GM19023 (cell line): ENCODE results near the gene ADD2.
"Not testable (repeated sequence)": the region's sequence is repeated elsewhere in the genome, so short reads cannot be mapped to it uniquely, and the experiment has no call there.

Source experiments
- ATAC-seq: cut with Tn5 transposase; IDR thresholded peaks from one replicate; pipeline ENCODE4 v1.9.1; 2021; ENCODE audit warnings: mild to moderate bottlenecking, moderate library complexity; ENCODE audit not compliant: unreplicated experiment

Gene ADD2

DNA sequence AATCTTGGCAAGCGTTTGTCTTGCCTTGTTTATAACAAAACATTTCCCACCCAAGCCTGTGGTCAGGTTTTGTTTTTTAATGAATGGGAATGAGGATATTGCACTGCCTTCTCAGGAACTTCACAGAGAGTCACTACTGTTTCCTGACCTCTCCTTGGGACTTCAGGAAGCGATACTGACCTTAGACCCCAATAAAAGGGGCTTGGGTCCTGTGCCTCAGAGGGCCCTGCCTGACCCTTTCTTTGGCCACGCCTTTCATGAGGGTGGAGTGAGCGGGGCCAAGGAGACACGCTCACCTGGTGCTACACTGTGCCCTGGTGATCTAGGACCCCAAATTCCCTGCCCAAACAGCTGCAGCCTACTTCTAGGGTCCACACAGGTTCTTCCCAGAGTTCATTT, 121.6 kb downstream of the ADD2 start:
- no peak for ATAC-seq

DNA sequence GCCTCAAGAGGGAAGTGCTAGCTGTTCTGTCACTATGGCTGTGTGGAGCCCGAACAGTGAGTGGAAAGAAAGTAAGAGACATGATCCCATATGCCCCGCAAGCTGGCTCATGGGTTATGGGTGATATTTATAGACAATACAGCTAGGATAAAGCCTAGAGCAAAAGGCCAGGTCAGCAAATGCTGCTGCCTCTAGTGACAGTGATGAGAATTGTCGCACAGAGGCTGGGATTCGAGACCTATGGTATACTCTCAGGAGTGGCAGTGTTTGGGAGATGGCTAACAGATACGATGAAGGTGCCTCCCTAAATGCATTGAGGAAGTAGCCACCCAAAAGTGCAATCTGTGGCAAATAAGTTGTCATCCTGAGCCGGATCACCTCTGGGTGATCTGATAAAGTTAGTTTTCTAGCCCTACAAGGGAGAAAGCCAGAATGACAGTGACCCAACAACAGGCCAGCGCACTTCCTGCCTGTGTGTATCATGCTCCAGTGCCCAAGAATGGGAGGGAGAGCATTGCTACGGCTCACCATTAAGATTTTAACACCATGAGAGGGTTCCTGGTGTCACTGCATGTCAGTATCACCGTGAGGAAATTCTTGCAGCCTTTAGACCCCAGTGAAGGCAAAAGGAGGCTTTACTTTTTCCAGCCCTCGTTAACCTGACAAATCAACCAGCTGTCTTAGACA, 122.1 kb downstream of the ADD2 start:
- no peak for ATAC-seq

DNA sequence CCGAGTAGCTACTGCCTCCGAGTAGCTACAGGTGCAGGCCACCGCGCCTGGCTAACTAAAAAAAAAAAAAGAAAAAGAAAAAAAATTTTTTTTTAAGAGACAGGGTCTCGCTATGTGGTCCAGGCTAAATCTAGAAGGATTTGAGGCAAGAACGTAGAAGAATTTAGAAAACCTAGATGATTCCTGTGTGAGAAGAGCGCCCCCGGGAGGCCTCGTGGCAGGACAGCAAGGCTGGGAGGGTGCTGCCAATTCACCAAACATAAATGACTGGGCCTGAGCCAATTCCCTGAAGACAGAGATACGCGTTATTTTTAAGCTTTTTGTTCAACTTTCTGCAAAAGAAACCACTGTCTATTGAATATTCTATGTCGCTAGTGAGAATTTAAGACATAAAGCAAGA, 124.3 kb downstream of the ADD2 start:
- ATAC-seq = no peak

DNA sequence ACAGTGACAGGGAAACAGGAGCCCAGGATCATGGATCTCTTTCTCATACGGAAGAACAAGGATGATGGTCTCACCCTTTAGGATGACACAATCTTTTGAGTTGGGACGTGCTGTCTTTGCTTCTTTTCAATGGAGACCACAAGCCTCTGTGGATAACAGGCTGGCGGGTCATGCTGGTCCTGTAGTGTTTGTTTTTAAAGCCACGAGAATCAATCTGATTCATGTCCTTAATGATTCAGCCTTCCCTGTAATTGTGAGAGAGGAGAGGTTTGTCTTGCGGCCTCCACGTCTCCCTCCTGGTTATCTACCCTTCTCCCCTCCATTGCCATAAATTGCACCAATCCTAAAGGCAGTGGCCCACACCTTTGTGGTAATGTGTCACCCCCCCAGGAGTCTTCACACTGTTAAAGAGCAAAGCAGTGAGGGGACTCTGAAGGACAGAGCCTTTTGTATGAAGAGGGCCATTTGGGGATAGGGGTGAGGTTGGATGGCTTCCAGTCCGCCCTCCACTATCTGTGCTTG, 126.7 kb downstream of the ADD2 start:
- ATAC-seq = no peak

DNA sequence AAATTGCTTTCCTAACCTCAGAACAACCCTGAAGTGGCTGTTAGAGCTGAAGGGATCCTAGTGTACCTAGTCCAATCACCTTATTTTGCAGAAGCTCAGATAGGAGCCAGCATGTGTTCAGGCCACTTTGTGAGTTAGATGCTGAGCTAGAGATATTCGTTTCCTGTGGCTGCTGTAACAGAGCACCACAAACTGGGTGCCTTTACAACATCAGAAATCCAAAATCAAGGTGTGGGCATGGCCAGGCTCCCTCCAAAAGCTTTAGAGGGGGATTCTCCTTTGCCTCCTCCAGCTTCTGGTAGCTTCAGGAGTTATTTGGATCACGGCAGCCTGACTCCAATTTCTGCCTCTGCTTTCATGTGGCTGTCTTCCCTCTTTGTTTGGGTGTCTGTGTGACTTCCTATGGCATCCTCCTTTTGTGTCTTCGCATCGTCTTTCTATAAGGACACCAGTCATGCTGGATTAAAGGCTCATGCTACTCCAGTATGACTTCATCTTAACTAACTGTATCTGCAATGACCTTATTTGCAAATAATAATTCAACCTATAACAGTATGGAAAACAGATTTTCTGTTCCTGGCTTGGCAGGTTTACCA, 128.1 kb downstream of the ADD2 start:
- no peak for ATAC-seq

DNA sequence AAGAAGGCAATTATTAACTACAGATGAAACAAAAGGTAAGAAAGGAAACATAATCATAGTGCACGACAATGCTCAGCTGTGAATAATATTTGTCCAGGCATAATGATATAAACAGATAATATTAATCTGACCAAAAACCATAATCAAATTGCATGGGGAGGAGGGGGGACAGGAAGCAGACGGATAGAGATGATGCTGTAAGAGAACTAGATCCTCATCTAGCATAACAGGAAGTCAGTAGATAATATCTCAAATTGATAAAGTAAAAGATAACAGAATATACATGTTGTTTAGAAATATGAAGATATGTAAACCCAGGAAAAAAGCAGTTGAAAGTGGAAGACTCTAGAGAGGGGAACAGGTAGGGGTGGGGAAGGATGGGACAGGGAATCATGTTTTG, 129.4 kb downstream of the ADD2 start:
- ATAC-seq = no peak

DNA sequence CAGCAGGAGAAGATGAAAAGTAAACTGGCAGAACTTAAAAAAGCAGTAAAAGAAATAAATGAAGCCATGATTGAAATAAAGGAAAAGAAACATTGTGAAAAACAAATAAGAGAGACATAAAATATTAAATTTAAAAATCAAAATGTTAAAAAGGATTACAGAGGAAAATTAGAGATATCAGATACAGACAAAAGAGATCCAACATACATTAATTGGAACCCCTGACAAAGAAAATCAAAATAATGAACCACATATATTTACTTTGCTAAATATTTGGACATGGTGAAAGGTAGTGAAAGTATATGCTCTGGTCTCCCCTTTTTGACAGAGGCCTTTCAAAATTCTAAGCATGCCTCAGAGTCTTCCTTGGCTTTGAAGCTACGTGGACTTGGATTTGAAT, 134.5 kb downstream of the ADD2 start:
- ATAC-seq = no peak

DNA sequence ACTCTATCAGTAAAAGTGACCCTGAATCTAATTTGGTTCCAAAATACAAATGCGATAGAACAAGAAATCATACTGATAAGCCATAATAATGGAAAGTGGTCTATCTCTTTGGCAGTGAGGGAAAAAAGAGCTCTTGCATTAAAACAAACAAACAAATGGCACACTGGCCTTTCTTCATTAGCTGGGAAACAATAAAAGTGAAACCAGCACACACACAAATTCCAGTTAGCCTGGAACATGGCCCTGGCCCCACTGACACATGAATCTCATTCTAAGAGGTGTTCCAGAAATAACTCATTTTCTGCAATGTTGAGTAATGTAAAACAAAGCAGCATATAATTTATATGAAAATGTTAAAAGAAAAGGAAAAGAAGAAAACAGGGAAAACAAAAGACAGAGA, 135.0 kb downstream of the ADD2 start:
- ATAC-seq = no peak

DNA sequence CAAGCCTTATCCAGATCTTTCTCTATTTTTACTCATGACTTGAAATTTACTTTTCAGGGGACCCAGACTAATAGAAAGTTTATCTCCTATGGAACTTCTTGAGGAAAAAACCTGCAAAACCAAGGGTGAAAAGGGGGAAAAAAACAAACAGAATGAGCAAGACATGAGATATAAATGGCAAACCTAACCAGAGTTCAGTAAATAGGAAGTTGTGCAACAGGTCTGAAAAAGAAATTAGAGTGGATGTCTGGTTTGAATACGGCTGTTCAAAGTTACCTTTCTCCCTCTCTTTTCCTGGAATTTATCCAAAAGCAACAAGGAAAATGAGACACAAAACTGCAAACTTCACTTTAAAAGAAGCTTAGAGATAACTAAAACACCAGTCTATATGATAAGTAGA, 135.6 kb downstream of the ADD2 start:
- ATAC-seq = no peak

DNA sequence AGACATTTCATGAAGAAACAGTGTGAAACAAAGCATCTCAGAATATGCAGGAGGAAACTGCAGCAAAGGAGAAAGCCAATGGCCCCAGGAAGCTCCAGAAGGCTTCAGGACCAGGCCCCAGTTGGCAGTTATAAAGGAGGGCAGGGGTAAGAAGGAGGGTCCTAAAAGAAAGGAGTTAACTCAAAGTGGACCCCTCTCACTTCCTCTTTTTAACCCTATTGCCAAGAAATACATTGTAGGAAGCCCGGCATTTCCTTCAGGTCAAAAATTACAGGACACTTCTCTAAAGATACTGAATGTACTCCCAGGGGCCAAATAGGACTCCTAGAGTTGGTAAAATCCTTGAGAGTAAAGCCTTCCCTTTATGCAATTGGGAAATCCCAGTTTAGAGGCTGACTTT, 137.2 kb downstream of the ADD2 start:
- no peak for ATAC-seq

DNA sequence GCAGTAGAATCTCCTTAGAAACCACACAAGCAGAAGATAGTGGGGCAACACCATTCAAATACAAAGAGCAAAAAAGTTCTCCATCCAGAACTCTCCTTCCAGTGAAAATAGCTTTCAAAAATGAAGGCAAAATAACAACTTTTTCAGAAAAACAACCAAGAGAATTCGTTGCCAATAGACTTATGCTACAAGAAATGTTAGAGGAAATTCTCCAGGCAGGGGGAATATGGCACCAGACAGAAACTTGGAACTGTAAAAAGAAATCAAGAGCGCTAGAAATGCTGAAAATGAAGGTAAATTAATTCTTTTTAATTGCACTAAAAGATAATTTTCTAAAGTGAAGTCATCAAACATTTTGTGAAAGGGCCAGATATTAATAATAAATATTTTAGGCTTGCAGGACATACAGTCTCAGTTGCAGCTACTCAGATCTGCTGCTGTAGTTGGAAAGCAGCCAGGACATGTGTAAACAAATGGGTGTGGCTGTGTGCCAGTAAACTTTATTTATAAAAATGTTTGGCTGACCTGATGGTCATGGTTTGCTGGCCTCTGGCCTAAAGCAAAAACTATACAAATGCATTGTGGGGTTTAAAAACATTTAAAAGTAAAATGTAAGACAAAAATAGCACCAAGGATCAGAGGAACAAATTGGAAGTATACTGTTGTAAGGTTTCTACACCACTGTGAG, 140.6 kb downstream of the ADD2 start:
- ATAC-seq = no peak

DNA sequence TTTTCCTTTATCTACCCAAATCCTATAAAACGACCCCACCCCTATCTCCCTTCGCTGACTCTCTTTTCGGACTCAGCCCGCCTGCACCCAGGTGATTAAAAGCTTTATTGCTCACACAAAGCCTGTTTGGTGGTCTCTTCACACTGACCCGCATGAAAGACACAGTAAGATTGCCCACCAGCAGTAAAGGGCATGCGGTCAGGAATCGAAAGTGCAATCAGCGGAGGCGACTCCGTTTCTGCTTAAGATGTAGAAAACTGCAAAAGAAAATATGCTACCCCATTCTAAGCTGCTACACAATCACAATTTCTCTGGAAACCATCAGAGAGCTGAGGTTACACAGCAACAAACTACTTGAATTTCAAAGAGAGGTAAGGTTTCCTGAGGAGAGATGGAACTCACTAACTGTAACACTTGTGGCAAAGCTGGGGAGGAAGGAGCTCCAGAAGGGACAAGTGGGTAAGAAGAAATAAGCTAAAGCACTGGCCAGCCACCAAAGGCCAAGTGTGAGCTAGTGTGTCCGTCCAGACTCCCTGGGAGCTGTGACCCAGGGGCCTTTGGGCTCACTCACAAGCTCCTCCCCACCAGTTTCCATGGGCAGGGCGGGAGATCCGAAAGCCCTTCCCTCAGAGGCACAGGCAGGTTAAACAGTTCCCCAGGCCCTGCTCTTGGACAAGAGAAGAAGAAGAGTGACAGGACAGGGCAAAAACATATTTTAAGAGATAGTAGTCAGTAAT, 141.6 kb downstream of the ADD2 start:
- ATAC-seq = no peak

DNA sequence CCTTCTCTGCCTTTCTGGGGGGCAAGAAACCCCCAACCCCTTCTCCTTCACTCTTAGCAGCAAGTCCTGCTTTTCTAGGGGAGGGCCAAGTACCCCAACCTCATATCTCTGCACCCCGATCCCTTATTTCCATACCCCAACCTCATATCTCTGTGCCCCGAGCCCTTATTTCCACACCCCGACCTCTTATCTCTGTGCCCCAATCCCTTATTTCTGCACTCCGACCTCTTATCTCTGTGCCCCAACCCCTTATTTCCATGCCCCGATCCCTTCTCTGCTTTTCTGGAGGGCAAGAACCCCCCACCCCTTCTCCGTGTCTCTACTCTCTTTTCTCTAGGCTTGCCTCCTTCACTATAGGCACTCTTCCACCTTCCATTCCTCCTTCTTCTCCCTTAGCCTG, 146.5 kb downstream of the ADD2 start:
- ATAC-seq = not testable (repeated sequence)

DNA sequence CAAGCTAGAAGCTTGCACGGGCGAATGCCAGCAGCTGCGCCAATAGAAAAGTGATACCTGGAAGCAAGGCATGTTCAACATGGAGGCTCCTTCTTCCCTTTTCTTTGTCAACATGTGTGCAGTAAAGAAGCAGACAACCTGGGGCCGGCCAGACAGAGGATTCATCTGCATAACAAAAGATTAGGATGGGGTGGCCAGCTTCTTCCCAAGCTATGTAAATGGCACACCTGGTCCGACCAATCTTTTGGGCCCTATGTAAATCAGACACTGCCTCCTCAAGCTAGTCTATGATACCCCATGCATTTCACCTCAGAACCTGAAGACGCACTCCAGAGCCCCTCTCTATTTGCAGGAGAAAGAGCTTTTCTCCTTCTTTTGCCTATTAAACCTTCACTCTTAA, 148.0 kb downstream of the ADD2 start:
- no peak for ATAC-seq

DNA sequence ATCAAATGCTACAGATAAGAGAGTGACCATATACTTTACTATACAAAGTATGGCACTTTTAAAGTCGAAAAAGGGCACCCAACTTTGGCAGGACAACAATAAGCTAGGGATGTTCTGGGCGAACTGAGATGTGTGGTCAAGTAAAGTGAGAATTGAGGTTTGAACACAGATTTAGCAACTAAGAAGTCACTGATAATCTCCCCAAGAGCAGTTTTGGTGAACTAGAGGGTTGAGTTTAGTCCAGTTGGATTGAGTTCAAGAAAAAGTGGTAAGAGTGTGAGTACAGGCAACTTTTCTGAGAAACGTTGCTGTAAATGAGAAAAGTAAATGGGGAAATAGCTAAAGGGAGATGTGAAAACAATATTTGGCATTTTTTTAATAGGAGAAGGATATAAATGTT, 148.8 kb downstream of the ADD2 start:
- ATAC-seq = no peak

DNA sequence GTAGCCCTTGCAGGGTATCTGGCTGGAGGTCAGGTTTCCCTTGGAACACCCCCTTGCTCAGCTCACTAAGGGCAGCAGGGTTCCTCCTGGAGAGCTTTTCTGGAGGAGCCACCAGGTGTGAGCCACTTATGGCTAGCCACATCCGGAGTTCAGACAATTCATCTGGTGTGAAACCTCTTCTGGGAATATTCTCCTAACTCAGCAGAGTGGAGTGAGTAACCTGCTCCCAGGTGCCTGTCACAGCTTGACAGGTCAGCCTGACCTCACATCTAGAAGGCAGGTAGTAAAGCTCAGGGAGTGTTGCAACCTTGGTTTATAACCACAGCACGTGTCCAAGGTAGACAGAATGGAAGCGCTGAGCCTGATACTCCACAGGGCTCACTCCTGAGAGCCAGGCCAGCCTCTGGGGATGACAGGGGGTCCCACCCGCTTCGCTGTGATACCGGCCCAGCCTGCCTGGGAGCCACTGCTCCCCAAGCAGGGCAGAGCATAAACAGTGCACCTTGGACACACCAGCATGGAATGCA, 151.8 kb downstream of the ADD2 start:
- no peak for ATAC-seq

DNA sequence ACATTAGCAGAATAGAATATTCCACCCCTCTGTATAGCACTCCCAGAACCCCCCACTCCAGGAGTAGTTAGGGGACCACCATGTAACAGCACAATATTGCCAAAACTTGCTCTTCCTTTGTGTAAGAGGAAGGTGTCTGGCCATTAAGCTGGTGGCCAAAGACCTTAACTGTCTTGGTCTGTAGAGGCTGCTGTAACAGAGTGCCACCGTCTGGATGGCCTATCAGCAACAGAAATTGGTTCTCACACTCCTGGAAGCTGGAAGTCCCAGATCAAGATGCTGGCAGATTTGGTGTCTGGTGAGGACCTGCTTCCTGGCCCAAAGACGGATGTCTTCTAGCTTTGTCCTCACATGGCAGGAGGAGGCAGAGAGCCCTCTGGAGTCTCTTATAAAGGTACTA, 152.8 kb downstream of the ADD2 start:
- ATAC-seq = no peak

DNA sequence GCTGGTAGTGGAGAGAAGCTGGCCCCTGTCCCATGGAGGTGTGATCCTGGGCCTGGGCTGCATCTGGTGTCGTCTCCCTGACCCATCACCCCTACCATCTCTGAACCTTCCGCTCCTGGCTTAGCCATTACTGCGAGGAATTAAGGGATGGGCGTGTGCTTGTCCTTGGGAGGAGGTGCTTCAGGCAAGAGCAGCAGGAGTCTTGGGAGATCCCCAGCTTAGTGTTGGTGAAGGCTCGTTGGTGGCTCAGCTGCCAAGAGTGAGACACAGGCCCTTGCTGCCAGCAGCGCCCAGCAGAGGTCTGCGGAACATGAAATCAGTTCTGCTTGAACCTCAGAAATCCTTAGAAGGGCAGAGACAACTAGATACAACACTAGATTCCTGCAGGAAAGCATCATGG, 154.5 kb downstream of the ADD2 start:
- no peak for ATAC-seq

DNA sequence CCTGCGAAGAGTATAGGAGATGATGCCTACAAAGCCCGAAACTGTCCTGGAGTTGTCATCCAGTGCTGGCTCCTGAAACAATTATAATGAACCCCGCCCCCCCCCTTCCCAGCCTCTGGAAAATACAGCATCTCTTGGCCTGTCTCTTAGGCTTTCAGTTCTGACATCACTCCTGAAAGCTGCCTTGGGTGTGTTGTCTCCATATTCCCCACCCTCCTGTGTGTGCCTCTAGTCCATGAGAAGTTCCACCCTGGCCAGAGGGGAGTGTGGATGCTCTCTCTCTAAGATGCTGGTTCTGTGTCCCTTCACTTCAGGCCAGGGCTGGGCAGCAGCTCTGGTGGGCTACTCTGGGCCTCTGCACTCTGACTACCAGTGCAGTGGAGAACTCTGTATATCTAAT, 155.4 kb downstream of the ADD2 start:
- no peak for ATAC-seq

DNA sequence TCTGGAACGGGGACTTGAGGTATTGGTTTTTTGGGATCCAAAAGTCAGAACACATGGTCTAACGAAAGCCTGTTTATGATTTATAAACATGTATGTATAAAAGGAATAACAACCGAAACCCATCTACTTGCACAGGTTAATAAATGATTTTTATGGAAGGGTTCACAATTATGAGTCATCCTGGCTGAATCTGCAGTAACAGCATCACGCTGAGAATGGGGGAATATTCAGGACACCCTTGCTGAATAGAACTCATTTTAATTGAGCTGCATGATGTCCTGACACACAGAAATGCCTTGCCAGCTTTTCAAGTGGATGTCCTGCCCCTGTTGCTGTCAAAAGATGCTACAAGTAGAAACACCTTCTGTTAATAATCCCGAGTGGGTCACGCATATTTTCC, 159.6 kb downstream of the ADD2 start:
- no peak for ATAC-seq

DNA sequence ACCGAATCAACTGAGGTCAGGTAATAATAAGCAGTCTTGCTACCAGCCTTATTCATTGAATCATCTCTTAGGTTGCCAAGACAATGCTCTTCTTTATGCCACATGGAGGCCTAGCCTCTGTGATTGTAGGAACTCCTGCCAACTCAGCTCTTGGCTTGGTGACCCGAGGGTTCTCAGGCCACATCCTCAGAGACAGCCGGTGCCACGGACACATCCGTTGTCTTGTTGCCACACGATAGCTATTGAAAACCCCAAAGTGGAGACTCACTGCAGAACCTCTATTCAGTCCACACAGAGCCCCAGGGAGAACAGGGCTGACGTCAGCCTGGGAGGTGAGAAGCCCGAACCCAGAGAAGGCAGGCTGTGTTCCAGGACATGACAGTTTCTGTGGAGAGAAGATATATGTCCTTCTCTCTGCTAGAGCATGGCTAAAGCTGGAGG, 160.9 kb downstream of the ADD2 start:
- no peak for ATAC-seq
